ENCODE data around the gene ZNF286A. TPM values are rescaled to one million over a fixed set of nuclear protein-coding genes. Genes with fewer than 3 reads are reported as not detected.

The ZNF286A gene
- polyA plus RNA-seq, 1 donor (not counting 4 experiments of a cell fraction or from before 2014, with no cell fraction given) = 19.5 TPM

- Histone ChIP-seq H3K9me3 (ENCODE audit: control insufficient read depth, low read depth, low read length) (no peaks in the 10 kb centered on the region), H3K4me1 (ENCODE audit: control insufficient read depth, extremely low read depth, insufficient read depth, low read length) (peaks cover 30% of the 10 kb centered on the region), H3K9me1 (ENCODE audit: control insufficient read depth, extremely low read depth, insufficient read depth, low read length) (no peaks in the 10 kb centered on the region), H3K79me2 (ENCODE audit: control insufficient read depth, insufficient read depth, low read length) (peaks cover 40% of the 10 kb centered on the region), H3K4me3 (ENCODE audit: control insufficient read depth in 2 of 3, extremely low read depth in 1 of 3, insufficient read depth in 2 of 3, low read depth in 1 of 3, low read length in 3 of 3) (peak overlapping the region; percentile 82 to 87 (median 87)), H3K27ac (ENCODE audit: control insufficient read depth, insufficient read depth, low read length) (peak overlapping the region; percentile 89), H3K4me2 (ENCODE audit: control insufficient read depth, extremely low read depth, insufficient read depth, low read depth, low read length) (peak overlapping the region; percentile 94), H3K36me3 (ENCODE audit: control insufficient read depth in 2 of 2, extremely low read depth in 1 of 2, insufficient read depth in 2 of 2, low read length in 2 of 2) (peaks cover 2 to 11% of the 10 kb centered on the region in 2 experiments), H2AFZ (ENCODE audit: control insufficient read depth, low read length) (no peak overlapping the region), H3K27me3 (ENCODE audit: control insufficient read depth, extremely low read depth, insufficient read depth, low read length) (no peaks in the 10 kb centered on the region), H3K9ac (ENCODE audit: control insufficient read depth, extremely low read depth, insufficient read depth, low read length) (peak overlapping the region; percentile 90), H4K20me1 (ENCODE audit: control insufficient read depth, extremely low read depth, insufficient read depth, low read length) (no peaks in the 10 kb centered on the region)
- TF ChIP-seq EZH2 (IDR thresholded peaks at IDR 0.05; ENCODE audit: low read length) = no peak
- TF ChIP-seq CTCF (optimal IDR thresholded peaks at IDR 0.05 in 1 of 3, IDR thresholded peaks at IDR 0.05 in 1 of 3, conservative IDR thresholded peaks at IDR 0.05 in 1 of 3; ENCODE audit: extremely low read depth in 1 of 3, insufficient read depth in 2 of 3, low read length in 3 of 3) = peak in 2 of 3 experiments; percentile 24 to 54
- FAIRE-seq (no peak), DNase-seq (ENCODE audit: low read depth, low spot score) (no peak)
- dilution Hi-C loops (cut with MboI; ENCODE audit: extremely low pct_ligation_motif_present, low sequenced_read_pairs) = no loop called here
Measured at GRCh38 chr17:15650741-15651582, 48.6 kb upstream of the ZNF286A start.

DNA sequence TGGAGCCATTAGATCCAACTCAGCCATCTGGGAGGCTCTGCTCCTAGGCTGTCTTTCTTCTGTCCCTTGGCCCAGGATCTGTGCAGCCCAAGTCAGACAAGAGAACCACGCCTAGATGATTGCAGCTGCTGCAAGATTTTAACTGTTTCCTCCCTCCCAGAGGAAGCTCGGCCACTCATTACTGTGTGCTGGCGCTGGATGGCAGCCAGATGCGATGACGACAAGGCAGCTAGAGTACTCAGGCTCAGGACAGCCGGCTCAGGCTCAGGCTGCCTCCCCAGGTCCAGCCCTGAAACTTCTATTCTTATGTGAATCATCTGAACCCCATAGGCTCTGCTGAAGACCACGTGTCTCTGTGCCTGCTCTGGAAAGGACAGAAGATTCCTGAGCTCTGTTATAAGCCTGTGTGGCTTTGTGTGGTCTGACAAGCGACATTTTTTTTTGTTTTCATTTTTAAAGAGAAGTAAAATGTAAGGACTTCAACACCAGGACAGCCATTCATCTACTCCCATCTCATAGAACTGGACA lies 47.9 kb upstream of the ZNF286A start:
- H3K9me1 ChIP-seq (ENCODE audit: control insufficient read depth, extremely low read depth, insufficient read depth, low read length) = no peaks in the 10 kb centered on the region
- no peaks in the 10 kb centered on the region for H4K20me1 ChIP-seq (ENCODE audit: control insufficient read depth, extremely low read depth, insufficient read depth, low read length)
- dilution Hi-C loops (cut with MboI; ENCODE audit: extremely low pct_ligation_motif_present, low sequenced_read_pairs) = no loop called here
- peaks cover 39% of the 10 kb centered on the region for H3K79me2 ChIP-seq (ENCODE audit: control insufficient read depth, insufficient read depth, low read length)
- H3K4me3 ChIP-seq (ENCODE audit: control insufficient read depth in 2 of 3, extremely low read depth in 1 of 3, insufficient read depth in 2 of 3, low read depth in 1 of 3, low read length in 3 of 3) = peak overlapping the region; percentile 82 to 87 (median 87)
- no peaks in the 10 kb centered on the region for H3K27me3 ChIP-seq (ENCODE audit: control insufficient read depth, extremely low read depth, insufficient read depth, low read length)
- peak overlapping the region; percentile 90 for H3K9ac ChIP-seq (ENCODE audit: control insufficient read depth, extremely low read depth, insufficient read depth, low read length)
- DNase-seq (ENCODE audit: low read depth, low spot score) = peak; percentile 96
- H3K36me3 ChIP-seq (ENCODE audit: control insufficient read depth in 2 of 2, extremely low read depth in 1 of 2, insufficient read depth in 2 of 2, low read length in 2 of 2) = peaks cover 2 to 11% of the 10 kb centered on the region in 2 experiments
- peak overlapping the region; percentile 94 for H3K4me2 ChIP-seq (ENCODE audit: control insufficient read depth, extremely low read depth, insufficient read depth, low read depth, low read length)
- TF ChIP-seq CTCF (optimal IDR thresholded peaks at IDR 0.05 in 1 of 3, IDR thresholded peaks at IDR 0.05 in 1 of 3, conservative IDR thresholded peaks at IDR 0.05 in 1 of 3; ENCODE audit: extremely low read depth in 1 of 3, insufficient read depth in 2 of 3, low read length in 3 of 3) (peak in 1 of 3 experiments; percentile 18), EZH2 (IDR thresholded peaks at IDR 0.05; ENCODE audit: low read length) (no peak)
- peak overlapping the region; percentile 89 for H3K27ac ChIP-seq (ENCODE audit: control insufficient read depth, insufficient read depth, low read length)
- peak; percentile 90 for FAIRE-seq
- H2AFZ ChIP-seq (ENCODE audit: control insufficient read depth, low read length) = peak overlapping the region; percentile 29
- H3K4me1 ChIP-seq (ENCODE audit: control insufficient read depth, extremely low read depth, insufficient read depth, low read length) = peaks cover 30% of the 10 kb centered on the region
- H3K9me3 ChIP-seq (ENCODE audit: control insufficient read depth, low read depth, low read length) = no peaks in the 10 kb centered on the region

Data from keratinocyte (primary cell).